DOHH2 (cell line): ENCODE data around the gene GSTA1.

Experiments used
- EZH2phosphoT487 ChIP-seq: fragments of 200-600 bp; sonication (generic); IDR thresholded peaks from 2 replicates; pipeline ENCODE4 v1.6.1; 2017; ENCODE audit warnings: borderline replicate concordance, mild to moderate bottlenecking, antibody characterized with exemption, low read length, moderate library complexity, mixed read lengths
- TF ChIP-seq, protein P1 (sequence below): fragments of 200-600 bp; sonication (generic); IDR thresholded peaks from one replicate; pipeline ENCODE4 v1.5.1; 2014; ENCODE audit warnings: antibody characterized with exemption, mild to moderate bottlenecking, low read depth, low read length; ENCODE audit not compliant: poor library complexity, severe bottlenecking

DNA sequence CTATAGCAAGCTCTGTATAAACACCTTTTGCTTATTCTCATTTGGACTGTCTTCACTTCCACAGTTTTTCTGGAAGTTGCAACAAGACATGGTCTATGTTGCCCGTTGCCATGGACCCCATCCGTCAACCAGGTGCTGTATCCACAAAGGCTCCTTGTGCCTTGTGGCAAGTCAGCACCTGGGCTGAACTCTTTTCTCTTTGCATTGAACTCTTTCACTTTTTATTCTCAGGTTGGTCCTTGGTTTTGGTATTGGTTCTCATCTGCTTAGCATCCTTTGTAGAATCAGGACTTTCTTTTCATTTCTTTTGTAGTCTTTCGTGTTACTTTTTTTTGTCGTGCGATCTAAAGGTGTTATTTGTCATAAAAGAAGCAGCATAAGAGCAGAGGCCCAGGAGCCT, 5.0 kb upstream of the GSTA1 start:
- TF ChIP-seq, protein P1, sequence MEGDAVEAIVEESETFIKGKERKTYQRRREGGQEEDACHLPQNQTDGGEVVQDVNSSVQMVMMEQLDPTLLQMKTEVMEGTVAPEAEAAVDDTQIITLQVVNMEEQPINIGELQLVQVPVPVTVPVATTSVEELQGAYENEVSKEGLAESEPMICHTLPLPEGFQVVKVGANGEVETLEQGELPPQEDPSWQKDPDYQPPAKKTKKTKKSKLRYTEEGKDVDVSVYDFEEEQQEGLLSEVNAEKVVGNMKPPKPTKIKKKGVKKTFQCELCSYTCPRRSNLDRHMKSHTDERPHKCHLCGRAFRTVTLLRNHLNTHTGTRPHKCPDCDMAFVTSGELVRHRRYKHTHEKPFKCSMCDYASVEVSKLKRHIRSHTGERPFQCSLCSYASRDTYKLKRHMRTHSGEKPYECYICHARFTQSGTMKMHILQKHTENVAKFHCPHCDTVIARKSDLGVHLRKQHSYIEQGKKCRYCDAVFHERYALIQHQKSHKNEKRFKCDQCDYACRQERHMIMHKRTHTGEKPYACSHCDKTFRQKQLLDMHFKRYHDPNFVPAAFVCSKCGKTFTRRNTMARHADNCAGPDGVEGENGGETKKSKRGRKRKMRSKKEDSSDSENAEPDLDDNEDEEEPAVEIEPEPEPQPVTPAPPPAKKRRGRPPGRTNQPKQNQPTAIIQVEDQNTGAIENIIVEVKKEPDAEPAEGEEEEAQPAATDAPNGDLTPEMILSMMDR: no peak
- no peak for TF ChIP-seq EZH2phosphoT487
